GM21515 (cell line): ENCODE measurements around the gene NFASC.

ENCODE experiments used
- ATAC-seq: cut with Tn5 transposase; IDR thresholded peaks from one replicate; pipeline ENCODE4 v1.9.1; 2021; ENCODE audit not compliant: unreplicated experiment

NFASC gene

DNA sequence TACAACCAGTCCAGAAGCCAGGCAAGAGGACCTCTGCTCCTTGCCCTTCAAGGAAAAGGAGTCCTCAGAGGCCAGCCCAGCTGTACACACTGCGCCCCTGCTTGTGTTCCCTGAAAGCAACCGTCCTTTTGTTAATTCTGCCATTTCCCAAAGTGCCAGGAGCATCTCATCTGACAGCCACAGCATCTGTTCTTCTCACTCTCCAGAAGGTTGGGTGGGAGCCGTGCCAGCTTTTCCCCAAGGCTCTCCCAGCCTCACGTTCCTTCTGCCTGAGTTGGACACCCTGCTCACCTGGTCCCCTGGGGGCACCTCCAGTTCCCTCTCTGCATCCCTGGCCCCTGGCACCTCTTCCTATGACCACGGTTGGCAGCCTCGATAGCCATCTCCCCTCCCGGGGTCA is 161.8 kb downstream of the NFASC start:
- no peak for ATAC-seq

DNA sequence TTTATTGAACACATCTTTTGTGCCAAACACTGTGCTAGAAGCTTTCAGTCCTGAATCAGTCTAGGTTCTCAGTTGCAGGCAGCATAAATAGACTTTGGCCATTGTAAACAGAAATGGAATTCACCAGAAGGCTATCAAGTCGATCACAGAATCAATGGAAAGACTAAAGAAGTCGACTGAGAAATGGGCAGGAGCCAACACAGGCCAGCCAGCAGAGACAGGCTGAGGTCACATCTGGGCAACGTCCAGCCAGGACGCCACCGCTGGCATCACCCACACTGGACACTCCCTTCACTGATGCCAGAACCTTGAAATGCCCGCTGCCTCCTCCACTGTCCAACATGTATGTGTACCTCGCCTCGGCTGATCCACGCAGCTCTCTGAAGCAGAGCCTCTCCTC is 166.9 kb downstream of the NFASC start:
- ATAC-seq = no peak

GRCh38 chr1:205038132-205038786 is 167.6 kb downstream of the NFASC start:
- no peak for ATAC-seq

DNA sequence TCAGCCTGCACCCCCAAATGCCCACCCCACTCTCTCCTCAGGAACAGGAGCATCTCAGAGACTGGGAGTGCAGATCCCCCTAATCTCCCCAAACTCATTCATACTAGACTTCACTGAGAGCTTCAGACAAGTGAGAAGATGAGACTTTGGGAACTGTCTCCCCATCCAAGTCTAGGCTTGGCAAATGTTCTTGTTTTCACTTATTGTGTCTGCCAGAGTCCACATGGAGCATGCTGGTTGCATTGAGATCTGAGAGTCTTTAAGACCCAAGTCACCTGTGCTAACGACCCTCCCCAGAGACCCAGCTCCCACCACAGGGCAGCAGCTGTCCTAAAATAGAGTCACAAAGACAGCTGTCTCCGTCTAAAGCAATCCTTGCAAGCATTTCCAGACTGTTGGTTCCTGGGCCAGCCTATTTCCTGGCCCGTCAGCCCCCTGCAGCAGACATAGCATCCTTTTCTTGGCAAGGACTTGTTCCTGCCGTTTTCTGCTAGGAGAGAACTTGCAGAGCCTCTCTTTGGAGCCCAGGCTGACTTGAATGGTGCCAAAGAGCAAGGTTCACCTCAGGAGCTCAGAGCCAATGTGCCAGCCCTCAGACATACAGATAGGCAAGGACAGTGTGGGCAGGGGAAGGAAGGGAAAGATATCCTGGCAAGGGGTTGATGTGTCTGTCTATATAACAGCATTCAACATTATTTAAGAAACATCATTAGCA is 170.5 kb downstream of the NFASC start:
- no peak for ATAC-seq

DNA sequence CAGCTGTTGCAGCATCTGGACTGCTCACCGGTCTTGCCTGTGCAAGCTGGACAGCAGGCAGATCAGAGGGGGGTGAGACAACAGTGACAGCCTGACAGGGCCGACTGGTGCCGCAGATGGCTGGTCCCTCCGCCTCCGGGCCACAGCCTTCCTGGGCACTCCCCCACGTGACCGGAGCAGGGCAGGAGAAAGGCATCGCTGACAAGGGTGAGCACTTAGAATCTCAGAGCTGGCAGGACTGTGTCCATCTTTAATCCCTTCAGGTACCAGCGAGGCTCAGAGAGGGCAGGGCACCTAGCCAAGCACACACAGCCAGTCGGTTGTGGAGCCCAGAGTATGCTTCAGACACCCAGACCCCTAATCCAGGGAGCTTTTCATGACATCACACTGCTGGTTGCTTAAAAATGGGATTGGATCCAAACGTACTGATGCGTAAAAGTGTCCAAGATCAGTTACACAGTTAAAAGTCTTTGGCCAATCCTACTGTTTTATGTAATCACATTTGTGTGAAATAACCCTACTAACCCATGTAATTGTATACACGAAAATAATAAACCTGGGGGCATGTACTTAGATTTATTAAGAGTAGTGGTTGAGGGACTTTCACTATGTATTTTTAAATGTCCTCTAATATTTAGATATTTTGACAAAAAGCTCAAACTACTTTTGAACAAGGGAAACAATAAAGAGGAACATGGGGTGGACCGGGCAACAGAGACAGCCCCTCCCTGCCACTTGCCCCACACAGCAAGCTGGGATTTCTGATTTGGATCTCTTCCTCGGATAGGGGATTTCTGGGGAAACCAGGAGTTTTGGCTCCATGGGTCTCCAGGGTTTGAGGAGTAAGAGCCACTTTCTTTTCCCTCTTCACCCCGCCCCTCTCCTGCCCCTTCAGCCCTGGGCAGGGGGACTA is 171.6 kb downstream of the NFASC start:
- no peak for ATAC-seq

DNA sequence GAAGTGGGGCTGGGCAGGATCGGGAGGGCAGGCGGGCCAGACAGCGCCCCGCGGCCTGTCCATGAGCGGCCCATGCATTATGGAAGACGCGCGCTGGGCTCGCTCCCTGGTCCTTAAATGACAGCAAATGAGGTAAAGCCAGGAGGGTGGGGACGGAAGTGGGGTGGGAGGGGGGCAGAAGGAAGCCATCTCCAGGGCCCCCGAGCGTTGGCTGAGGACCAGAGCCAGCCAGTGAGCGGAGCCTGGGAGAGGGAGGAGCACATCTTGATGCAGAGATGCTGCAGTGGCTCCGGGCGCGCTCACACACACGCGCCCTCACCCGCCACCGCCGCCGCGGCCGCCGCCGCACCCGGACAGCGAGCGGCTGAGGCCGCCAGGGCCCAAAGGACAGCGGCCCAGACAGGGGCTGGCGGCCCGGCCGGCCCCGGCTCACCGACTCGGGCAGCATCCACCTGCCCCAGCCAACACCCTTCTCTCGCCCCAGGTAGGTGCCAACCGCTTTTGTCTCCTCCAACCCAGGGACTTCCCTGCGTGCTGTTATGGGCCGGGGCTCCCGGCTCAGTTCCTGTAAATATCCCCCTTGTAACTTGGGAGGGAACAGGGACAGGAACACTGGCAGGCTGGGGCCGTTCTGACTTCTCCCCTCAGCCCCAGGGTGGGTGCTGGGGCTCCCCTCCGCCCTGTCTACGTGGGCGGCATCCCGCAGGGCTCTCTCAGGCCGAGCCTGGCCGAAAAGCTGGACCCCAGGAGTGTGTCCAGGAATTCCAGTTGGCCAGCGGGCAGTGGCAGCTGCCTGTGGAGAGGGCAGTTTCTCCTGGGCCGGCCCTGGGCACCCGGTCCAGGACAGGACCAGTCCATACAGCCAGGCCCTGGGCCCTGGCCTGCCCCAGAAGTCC is 172.5 kb downstream of the NFASC start, which contains the start of gene CNTN2:
Gene CNTN2, plus strand, starts transcription at position 302 of the 896 bp plus-strand sequence. CDS start 9,974 bp downstream, outside the sequence.
- ATAC-seq = no peak

DNA sequence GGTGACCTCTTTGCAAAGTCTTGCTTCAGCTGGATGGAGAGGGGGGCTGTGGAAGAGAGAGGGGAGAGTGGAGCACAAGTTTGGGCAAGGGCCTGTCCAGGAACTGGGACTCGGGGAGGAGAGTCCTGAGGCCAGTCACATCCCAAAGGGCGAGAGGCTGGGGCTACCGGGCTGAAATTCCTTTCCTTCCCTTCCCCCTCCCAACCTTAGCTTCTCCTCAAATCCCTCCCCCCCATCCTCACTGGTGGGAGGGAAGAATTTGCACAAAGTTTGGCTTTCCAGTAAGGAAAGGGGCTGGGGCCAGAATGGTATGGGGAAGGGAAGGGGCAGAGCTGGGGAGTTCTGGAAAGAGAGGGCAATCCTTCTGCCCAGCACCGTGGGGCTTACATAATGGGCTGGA is 173.2 kb downstream of the NFASC start:
- ATAC-seq = no peak

GRCh38 chr1:205044741-205045140 is 174.1 kb downstream of the NFASC start:
- ATAC-seq = no peak

- no peak for ATAC-seq
Measured at GRCh38 chr1:205045146-205045545, 174.5 kb downstream of the NFASC start.

DNA sequence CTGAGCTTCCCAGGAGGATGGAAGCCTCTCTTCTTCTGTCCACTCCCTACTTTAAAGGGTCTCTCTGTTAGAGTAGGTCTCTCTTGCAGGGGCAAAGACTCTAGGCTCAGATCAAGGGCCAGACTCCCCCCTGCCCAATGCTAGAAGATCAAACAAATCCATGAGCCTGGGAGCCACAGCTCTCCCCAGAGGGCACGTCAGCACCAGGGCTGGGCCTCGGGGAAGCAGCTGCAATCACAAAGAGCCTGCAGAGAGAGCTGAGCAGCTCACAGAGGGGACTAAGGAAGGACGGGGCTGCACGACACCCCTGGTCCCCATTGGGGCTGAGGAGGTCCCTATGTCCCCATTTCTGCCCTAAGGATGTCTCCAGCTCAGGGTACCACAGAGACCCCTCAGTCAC is 176.2 kb downstream of the NFASC start:
- ATAC-seq = no peak

DNA sequence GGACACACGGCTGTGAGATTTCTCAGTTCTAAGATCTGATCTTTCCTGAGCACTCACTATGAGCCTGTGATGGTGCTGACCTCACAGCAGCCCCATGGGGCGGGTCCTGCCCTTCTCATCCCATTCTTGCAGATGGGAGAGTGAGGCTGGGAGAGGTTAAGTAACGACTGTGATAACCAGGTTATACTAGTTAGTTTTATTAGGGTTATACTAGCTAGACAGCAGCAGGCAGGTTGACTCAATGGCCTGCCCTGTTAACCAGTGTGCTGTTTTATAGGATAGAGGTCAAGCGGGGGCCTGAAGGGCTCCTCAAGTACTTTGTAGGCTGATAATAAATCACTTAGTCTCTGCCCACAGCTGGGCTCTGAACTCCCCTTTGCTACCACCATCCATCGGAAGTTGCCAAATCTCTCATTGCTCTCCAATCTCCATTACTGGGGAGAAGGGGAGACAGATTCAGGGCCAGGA is 177.1 kb downstream of the NFASC start:
- no peak for ATAC-seq

- no peak for ATAC-seq
Measured at GRCh38 chr1:205048382-205048781, 177.7 kb downstream of the NFASC start.

GRCh38 chr1:205049479-205049878 is 178.8 kb downstream of the NFASC start:
- ATAC-seq = no peak

DNA sequence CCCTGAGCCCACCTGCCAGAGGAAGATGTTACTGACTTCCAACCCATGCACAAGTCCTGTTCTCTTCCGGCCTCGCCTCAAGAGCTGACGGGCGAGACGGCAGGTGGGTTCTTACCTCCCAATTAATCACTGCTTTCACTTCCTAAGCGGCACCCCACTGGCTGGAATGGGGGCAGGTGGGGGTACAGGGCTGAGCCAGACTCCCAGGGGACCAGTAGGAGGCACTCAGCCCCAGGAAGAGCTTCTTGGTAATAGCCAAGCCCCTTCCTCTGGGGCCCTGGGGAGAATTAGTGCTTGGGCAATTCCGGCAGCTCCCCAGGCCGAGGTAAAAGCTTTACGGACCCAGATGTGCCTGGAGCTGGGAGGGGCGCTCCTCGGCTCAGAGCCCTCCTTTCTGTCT is 182.0 kb downstream of the NFASC start:
- ATAC-seq = no peak

GRCh38 chr1:205053296-205053695 is 182.6 kb downstream of the NFASC start:
- ATAC-seq = no peak

DNA sequence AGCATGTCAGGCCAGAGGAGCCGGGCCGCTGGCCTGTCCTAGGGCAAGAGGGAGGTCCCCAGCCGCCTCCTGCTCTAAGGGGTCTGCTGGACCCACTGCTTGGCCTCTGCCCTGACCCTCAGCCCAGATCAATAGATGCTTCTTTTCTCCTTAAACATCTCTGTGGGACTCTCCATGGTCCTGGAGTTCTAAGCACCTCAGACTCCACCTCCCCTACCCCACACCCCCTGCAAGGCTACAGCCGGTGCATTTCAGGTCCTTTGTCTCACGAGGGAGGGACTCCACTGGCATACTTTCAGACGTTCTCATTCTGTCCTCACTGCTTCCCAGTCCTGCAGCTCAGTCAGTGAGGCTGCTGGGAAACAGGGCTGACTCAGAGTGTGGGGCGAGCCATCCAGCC is 183.4 kb downstream of the NFASC start:
- ATAC-seq = no peak

GRCh38 chr1:205056188-205056611 is 185.5 kb downstream of the NFASC start:
- ATAC-seq = no peak

- no peak for ATAC-seq
Measured at GRCh38 chr1:205056956-205057568, 186.4 kb downstream of the NFASC start.

- no peak for ATAC-seq
Measured at GRCh38 chr1:205057808-205058575, 187.3 kb downstream of the NFASC start.
